ENCODE measurements around the gene IRF6. TPM values are rescaled to one million over a fixed set of nuclear protein-coding genes. Genes with fewer than 3 reads are reported as not detected.

IRF6 gene
- polyA plus RNA-seq, 1 of the 3 experiments (the other 2 are of a cell fraction), result 0.94 TPM

DNA sequence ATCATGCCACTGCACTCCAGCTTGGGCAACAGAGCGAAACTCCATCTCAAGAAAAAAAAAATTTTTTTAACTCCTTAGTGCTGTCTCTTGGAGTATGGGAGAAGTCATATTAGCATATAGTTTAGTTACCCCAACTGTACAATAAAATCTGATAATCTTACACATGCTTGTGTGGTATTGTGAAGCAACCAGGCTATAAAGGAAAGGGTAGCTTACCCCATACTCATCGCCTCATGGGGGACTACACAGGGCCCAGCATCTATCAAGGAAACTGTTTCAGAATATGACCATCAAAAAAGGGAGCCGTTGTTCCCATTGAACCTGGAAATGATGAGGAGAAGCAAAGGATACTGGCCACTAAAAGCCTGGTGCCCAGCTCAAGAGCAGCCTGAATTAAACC lies 53.1 kb downstream of the IRF6 start:
- no peaks in the 10 kb centered on the region for H3K36me3 ChIP-seq (replicated peaks in 1 of 2; ENCODE audit: control insufficient read depth in 1 of 2, insufficient read depth in 2 of 2, low read length in 1 of 2)
- H3K27ac ChIP-seq (ENCODE audit: low read depth in 2 of 2, low read length in 1 of 2), result no peak overlapping the region
- H3K4me1 ChIP-seq (ENCODE audit: control insufficient read depth in 1 of 2, insufficient read depth in 2 of 2, low read depth in 1 of 2, low read length in 1 of 2), result peaks cover 7 to 9% of the 10 kb centered on the region in 2 experiments; a peak in 2 of 4 replicates
- no peaks in the 10 kb centered on the region for H3K79me2 ChIP-seq (ENCODE audit: insufficient read depth)
- TF ChIP-seq NRF1 (IDR thresholded peaks at IDR 0.05; ENCODE audit: low read depth, low read length), result no peak
- no peak for TF ChIP-seq MEF2A (IDR thresholded peaks at IDR 0.05; ENCODE audit: borderline replicate concordance, low read depth)
- TF ChIP-seq, protein P1, sequence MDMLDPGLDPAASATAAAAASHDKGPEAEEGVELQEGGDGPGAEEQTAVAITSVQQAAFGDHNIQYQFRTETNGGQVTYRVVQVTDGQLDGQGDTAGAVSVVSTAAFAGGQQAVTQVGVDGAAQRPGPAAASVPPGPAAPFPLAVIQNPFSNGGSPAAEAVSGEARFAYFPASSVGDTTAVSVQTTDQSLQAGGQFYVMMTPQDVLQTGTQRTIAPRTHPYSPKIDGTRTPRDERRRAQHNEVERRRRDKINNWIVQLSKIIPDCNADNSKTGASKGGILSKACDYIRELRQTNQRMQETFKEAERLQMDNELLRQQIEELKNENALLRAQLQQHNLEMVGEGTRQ (IDR thresholded peaks at IDR 0.05; ENCODE audit: borderline replicate concordance, low read depth, low read length), result no peak
- TF ChIP-seq RCOR1 (IDR thresholded peaks at IDR 0.05; ENCODE audit: low read length), result no peak
- TF ChIP-seq USF1 (IDR thresholded peaks at IDR 0.05; ENCODE audit: borderline replicate concordance, low read depth), result no peak
- TF ChIP-seq NFIC (IDR thresholded peaks at IDR 0.05; ENCODE audit: borderline replicate concordance), result no peak
- no peak for TF ChIP-seq TCF12 (IDR thresholded peaks at IDR 0.05)
- no peak for TF ChIP-seq FOXM1 (IDR thresholded peaks at IDR 0.05; ENCODE audit: low read depth)
- TF ChIP-seq CTCF (IDR thresholded peaks at IDR 0.05), result no peak
- no peak for TF ChIP-seq GATA2 (CRISPR knock-in tag; IDR thresholded peaks at IDR 0.05)
- TF ChIP-seq JUND (IDR thresholded peaks at IDR 0.05), result no peak
- TF ChIP-seq SMC3 (IDR thresholded peaks at IDR 0.05; ENCODE audit: low read depth, low read length), result no peak
- no peak for TF ChIP-seq EP300 (IDR thresholded peaks at IDR 0.05; ENCODE audit: borderline replicate concordance in 1 of 2, low read depth in 1 of 2, low read length in 1 of 2)
- TF ChIP-seq GABPA (IDR thresholded peaks at IDR 0.05; ENCODE audit: low read depth), result no peak
- no peak for TF ChIP-seq SIN3A (IDR thresholded peaks at IDR 0.05; ENCODE audit: borderline replicate concordance, low read depth, low read length)
- no peak for TF ChIP-seq RXRA (IDR thresholded peaks at IDR 0.05; ENCODE audit: borderline replicate concordance, low read depth)
- TF ChIP-seq POLR2AphosphoS5 (IDR thresholded peaks at IDR 0.05; ENCODE audit: low read depth, low read length), result no peak
- TF ChIP-seq, protein P2, sequence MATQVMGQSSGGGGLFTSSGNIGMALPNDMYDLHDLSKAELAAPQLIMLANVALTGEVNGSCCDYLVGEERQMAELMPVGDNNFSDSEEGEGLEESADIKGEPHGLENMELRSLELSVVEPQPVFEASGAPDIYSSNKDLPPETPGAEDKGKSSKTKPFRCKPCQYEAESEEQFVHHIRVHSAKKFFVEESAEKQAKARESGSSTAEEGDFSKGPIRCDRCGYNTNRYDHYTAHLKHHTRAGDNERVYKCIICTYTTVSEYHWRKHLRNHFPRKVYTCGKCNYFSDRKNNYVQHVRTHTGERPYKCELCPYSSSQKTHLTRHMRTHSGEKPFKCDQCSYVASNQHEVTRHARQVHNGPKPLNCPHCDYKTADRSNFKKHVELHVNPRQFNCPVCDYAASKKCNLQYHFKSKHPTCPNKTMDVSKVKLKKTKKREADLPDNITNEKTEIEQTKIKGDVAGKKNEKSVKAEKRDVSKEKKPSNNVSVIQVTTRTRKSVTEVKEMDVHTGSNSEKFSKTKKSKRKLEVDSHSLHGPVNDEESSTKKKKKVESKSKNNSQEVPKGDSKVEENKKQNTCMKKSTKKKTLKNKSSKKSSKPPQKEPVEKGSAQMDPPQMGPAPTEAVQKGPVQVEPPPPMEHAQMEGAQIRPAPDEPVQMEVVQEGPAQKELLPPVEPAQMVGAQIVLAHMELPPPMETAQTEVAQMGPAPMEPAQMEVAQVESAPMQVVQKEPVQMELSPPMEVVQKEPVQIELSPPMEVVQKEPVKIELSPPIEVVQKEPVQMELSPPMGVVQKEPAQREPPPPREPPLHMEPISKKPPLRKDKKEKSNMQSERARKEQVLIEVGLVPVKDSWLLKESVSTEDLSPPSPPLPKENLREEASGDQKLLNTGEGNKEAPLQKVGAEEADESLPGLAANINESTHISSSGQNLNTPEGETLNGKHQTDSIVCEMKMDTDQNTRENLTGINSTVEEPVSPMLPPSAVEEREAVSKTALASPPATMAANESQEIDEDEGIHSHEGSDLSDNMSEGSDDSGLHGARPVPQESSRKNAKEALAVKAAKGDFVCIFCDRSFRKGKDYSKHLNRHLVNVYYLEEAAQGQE (IDR thresholded peaks at IDR 0.05; ENCODE audit: low read depth, low read length), result no peak
- no peak overlapping the region for H2AFZ ChIP-seq (ENCODE audit: low read depth)
- H3K4me2 ChIP-seq, result no peak overlapping the region
- H4K20me1 ChIP-seq (ENCODE audit: insufficient read depth), result no peaks in the 10 kb centered on the region
- ChIA-PET CTCF (interaction anchor here (0.6 to 1.1 kb wide), 2 partner anchors 10 to 831 kb away, joined by 3 read pairs; no protein-coding TSS in a partner anchor), POLR2A (no interaction called here)
- no peaks in the 10 kb centered on the region for H3K9me3 ChIP-seq
- no peaks in the 10 kb centered on the region for H3K27me3 ChIP-seq (ENCODE audit: insufficient read depth)
- 88% methylated on average over 3 of the region's 3 CpGs for WGBS (ENCODE audit: low lambda C conversion rate)
- H3K9ac ChIP-seq, result no peak overlapping the region
- no peaks in the 10 kb centered on the region for H3K9me2 ChIP-seq
- DNase-seq, result no peak
- no peak overlapping the region for H3K4me3 ChIP-seq (ENCODE audit: low read depth in 2 of 2, low read length in 1 of 2)
- H3F3A ChIP-seq (replicated peaks; ENCODE audit: insufficient read depth), result peaks cover 5% of the 10 kb centered on the region
